ENCODE results near the gene TREML2.

The TREML2 gene

GRCh38 chr6:41229721-41230120 is 28.8 kb upstream of the TREML2 start:
- no peaks in the 10 kb centered on the region for H3K9me3 ChIP-seq (ENCODE audit: control insufficient read depth, insufficient read depth, low read depth, low read length)
- no peak overlapping the region for H3K27ac ChIP-seq (ENCODE audit: extremely low read depth, low read depth, low read length)
- POLR2A ChIA-PET: no interaction called here
- H3K4me3 ChIP-seq (ENCODE audit: low read depth, low read length): no peak overlapping the region
- TF ChIP-seq ZNF398 (tag by site-specific recombination; IDR thresholded peaks at IDR 0.05) (no peak), ZNF121 (tag by site-specific recombination; IDR thresholded peaks at IDR 0.05) (no peak), KLF16 (tag by site-specific recombination; IDR thresholded peaks at IDR 0.05) (no peak), TCF7L2 (IDR thresholded peaks at IDR 0.05; ENCODE audit: borderline replicate concordance, low read depth, low read length) (no peak), ZNF791 (tag by site-specific recombination; IDR thresholded peaks at IDR 0.05) (no peak), ZFHX2 (tag by site-specific recombination; conservative IDR thresholded peaks at IDR 0.05) (no peak), ZNF19 (tag by site-specific recombination; IDR thresholded peaks at IDR 0.05; ENCODE audit: low read depth) (no peak), PRDM1 (tag by site-specific recombination; IDR thresholded peaks at IDR 0.05) (no peak), RBAK (tag by site-specific recombination; IDR thresholded peaks at IDR 0.05) (no peak), ZNF692 (tag by site-specific recombination; IDR thresholded peaks at IDR 0.05) (no peak), ZNF202 (tag by site-specific recombination; IDR thresholded peaks at IDR 0.05; ENCODE audit: borderline replicate concordance) (no peak), ZNF175 (tag by site-specific recombination; IDR thresholded peaks at IDR 0.05) (no peak), ZSCAN4 (tag by site-specific recombination; IDR thresholded peaks at IDR 0.05) (no peak)
- no peaks in the 10 kb centered on the region for H3K36me3 ChIP-seq (ENCODE audit: control insufficient read depth in 2 of 2, insufficient read depth in 1 of 2, low read length in 2 of 2)
- H3K4me1 ChIP-seq (ENCODE audit: control insufficient read depth, insufficient read depth, low read length): peaks cover 5% of the 10 kb centered on the region; the same call in 1 of the 2 replicates
- CTCF ChIA-PET: interaction anchor here (0.7 to 1.7 kb wide), 3 partner anchors 26 to 78 kb away, joined by 3 to 5 read pairs (median 5); no protein-coding TSS in a partner anchor

GRCh38 chr6:41228616-41229015 is 27.7 kb upstream of the TREML2 start:
- H3K9me3 ChIP-seq (ENCODE audit: control insufficient read depth, insufficient read depth, low read depth, low read length): no peaks in the 10 kb centered on the region
- no peak overlapping the region for H3K4me3 ChIP-seq (ENCODE audit: low read depth, low read length)
- POLR2A ChIA-PET: interaction anchor here (0.7 kb wide), 1 partner anchor 92 kb away, joined by 3 read pairs; no protein-coding TSS in a partner anchor
- CTCF ChIA-PET: interaction anchor here (0.6 to 1.7 kb wide), 13 partner anchors 9 to 136 kb away, joined by 3 to 5 read pairs (median 3); no protein-coding TSS in a partner anchor
- no peak overlapping the region for H3K27ac ChIP-seq (ENCODE audit: extremely low read depth, low read depth, low read length)
- H3K36me3 ChIP-seq (ENCODE audit: control insufficient read depth in 2 of 2, insufficient read depth in 1 of 2, low read length in 2 of 2): no peaks in the 10 kb centered on the region
- H3K4me1 ChIP-seq (ENCODE audit: control insufficient read depth, insufficient read depth, low read length): peaks cover 5% of the 10 kb centered on the region; the same call in 1 of the 2 replicates
- TF ChIP-seq ZNF549 (tag by site-specific recombination; IDR thresholded peaks at IDR 0.05) (no peak), SCRT1 (tag by site-specific recombination; IDR thresholded peaks at IDR 0.05; ENCODE audit: borderline replicate concordance) (no peak), BCL11A (tag by site-specific recombination; IDR thresholded peaks at IDR 0.05; ENCODE audit: low read depth) (no peak), ZNF19 (tag by site-specific recombination; IDR thresholded peaks at IDR 0.05; ENCODE audit: low read depth) (no peak), REST (tag by site-specific recombination; IDR thresholded peaks at IDR 0.05) (no peak), BCL11B (tag by site-specific recombination; IDR thresholded peaks at IDR 0.05; ENCODE audit: low read depth) (no peak), YY2 (tag by site-specific recombination; IDR thresholded peaks at IDR 0.05) (no peak), ZNF514 (tag by site-specific recombination; IDR thresholded peaks at IDR 0.05) (no peak), PATZ1 (tag by site-specific recombination; IDR thresholded peaks at IDR 0.05) (no peak), ZNF324 (tag by site-specific recombination; IDR thresholded peaks at IDR 0.05) (no peak), IKZF3 (tag by site-specific recombination; IDR thresholded peaks at IDR 0.05) (no peak), GLIS2 (tag by site-specific recombination; IDR thresholded peaks at IDR 0.05) (no peak)
